HL-60/S4 treated with phorbol 12-myristate 13-acetate at 8.2 ng/mL for 4 days and 3 days (cell line): ENCODE measurements around the gene HAL.
"Not testable (repeated sequence)": the region's sequence is repeated elsewhere in the genome, so short reads cannot be mapped to it uniquely, and the experiment has no call there.

Experiments used
- in situ Hi-C: fragments of 300-500 bp; cut with MboI; formaldehyde crosslinking; loops from 2 replicates; pipeline ENCODE4 v1.15.0; 2022; ENCODE audit warnings: low sequenced_read_pairs

The HAL gene

GRCh38 chr12:95978351-95978750, 17.8 kb downstream of the HAL start:
- in situ Hi-C loops, result no loop called here

GRCh38 chr12:95977764-95978305, 18.3 kb downstream of the HAL start:
- in situ Hi-C loops, result no loop called here

DNA sequence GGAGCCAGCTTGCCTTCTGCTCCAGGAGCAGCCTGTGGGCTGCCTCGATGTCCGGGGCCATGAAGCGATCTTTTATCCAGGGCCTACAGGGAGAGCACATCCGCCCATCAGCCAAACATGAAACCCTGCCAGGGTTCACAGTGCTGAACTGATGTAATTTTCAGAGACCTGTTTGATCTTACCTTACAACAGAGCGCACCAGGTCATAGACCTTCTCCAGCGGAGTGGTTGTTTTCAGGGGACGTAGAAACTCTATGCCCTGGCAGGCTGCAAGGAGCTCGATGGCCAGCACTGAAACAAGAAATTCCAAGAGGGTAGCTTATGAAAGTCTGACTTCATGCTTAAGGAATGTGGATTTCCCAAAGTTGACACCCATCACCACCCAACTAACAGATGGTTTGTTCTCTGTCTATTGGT, 19.7 kb downstream of the HAL start:
- in situ Hi-C loops, result no loop called here

DNA sequence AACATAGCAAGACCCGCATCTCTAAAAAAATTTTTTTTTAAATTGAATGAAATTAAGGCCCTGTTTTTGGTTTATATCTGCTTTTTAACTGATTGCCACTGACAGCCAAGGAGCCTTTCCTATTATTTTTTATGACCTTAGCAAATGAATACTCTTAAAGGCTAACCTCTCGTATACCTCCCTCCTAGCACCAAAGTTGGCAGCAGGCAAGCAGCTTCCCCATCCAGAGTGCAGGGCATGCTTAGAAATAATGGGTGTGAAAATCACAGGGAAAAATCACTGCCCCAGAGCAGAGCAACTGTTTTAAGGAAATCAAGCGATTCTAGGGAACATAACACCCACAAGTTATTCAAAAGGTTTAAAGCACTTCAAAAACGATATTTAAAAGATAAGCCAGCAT, 20.7 kb downstream of the HAL start:
- in situ Hi-C loops, result no loop called here

DNA sequence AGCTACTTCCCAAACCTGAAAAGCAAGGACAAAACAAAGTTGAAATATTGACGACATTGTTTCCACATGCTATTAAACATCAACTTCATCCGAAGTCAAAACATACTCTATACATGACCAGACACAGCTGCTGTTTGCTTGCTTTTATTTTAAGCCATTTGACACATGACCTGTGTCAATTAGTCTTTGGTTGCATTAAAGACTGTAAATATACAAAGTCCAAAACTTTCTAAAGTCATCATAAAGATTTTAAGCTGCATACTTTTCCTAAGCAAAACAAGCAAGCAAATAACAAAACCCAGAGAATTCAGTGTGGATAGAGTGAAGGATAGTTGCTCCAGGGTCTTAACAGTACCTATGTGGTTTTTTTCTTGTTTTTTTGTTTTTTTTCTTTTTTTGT, 21.8 kb downstream of the HAL start:
- in situ Hi-C loops, result no loop called here

DNA sequence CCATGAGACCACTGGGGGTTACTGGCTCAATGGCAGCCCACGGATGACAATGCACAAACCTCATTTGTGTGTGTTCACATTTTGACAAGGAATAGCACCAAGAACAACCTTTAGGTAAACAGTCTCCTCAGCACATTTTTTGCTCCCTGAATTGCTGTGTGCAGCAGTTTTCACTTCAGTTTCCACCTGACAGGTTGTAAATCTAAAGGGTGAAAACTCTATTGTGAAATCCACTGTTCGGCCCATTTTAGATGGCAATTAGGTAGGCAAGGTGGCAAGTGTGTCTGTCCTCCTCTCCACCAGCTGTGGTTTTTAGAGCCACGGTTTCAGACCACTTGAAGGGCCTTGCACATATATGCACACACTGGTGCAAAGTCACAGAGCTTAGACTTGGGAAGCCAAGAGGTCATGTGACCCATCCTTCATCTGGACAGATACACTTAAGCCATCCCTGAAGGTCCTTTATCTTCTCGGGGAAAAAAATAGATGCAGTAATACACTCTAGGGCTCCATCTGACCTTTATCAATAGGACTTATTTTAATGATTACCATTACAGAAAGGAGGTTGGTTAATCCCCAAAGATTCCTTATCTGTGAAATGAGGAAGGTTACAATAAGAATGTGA, 23.2 kb downstream of the HAL start:
- in situ Hi-C loops, result no loop called here

- in situ Hi-C loops, result no loop called here
Observed at GRCh38 chr12:95970905-95971304, 25.2 kb downstream of the HAL start.

DNA sequence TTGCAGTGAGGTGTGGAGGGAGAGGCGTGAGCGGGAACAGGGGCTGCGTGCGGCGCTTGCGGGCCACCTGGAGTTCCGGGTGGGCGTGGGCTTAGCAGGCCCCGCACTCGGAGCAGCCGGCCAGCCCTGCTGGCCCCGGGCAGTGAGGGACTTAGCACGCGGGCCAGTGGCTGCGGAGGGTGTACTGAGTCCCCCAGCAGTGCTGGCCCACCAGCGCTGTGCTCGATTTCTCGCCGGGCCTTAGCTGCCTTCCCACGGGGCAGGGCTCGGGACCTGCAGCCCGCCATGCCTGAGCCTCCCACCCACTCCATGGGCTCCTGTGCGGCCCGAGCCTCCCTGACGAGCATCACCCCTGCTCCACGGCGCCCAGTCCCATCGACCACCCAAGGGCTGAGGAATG, 27.0 kb downstream of the HAL start:
- in situ Hi-C loops, result not testable (repeated sequence)

DNA sequence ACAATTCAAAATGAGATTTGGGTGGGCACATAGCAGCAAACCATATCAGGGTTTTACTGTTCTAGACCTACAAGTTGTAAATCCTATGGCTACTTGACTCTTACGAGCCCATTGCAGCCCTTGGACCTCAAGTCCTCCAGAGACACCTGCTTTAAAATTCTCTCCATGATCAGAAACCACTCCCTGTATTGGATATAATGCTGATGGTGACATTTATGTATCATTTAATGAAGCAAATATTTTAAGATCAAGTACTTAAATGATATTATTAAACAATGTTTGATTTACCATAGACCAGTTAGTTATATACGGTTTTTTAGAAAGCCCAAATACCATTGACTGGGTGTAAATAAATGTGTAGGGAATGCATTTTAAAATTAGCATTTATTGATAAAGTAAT, 28.8 kb downstream of the HAL start:
- in situ Hi-C loops, result no loop called here

GRCh38 chr12:95966287-95966870, 29.8 kb downstream of the HAL start:
- in situ Hi-C loops, result no loop called here

DNA sequence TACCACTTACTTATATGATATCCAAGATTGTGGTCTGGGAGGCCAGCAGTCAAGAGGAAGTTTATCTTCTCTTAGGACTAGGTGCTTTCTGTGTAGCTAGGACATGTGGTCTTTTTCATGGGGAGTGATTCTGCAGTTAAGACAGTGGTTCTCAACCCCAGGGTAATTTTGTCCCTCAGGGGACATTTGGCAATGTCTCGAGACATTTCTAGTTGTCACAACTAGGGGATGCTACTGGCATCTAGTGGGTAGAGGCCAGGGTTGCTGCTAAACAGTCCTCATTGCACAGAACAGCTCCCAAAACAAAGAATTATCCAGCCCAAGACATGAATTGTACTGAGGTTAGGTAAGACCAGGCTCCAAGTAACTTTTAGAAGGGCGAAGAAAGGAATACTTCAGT, 33.0 kb downstream of the HAL start:
- in situ Hi-C loops, result no loop called here

- in situ Hi-C loops, result no loop called here
Observed at GRCh38 chr12:95962222-95962621, 33.9 kb downstream of the HAL start.

GRCh38 chr12:95960241-95960640, 35.9 kb downstream of the HAL start:
- in situ Hi-C loops, result no loop called here

- in situ Hi-C loops, result no loop called here
Observed at GRCh38 chr12:95959107-95959506, 37.0 kb downstream of the HAL start.

GRCh38 chr12:95956557-95957145, 39.5 kb downstream of the HAL start:
- in situ Hi-C loops, result no loop called here

GRCh38 chr12:95955549-95956159, 40.5 kb downstream of the HAL start:
- in situ Hi-C loops, result no loop called here

GRCh38 chr12:95953000-95953399, 43.1 kb downstream of the HAL start:
- in situ Hi-C loops, result no loop called here

DNA sequence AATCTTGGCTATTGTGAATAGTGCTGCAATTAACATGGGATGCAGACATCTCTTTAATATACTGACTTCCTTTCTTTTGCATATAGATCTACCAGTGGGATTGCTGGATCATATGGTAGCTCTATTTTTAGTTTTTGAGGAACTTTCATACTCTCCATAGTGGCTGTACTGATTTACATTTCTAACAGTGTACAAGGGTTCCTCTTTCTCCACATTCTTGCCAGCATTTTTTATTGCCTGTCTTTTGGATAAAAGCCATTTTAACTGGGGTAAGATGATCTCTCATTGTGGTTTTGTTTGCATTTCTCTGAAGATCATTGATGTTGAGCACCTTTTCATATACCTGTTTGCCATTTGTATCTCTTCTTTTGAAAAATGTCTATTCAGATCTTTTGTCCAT, 44.6 kb downstream of the HAL start:
- in situ Hi-C loops, result no loop called here

- in situ Hi-C loops, result no loop called here
Observed at GRCh38 chr12:95949477-95950206, 46.5 kb downstream of the HAL start.

- in situ Hi-C loops, result no loop called here
Observed at GRCh38 chr12:95944108-95944704, 51.9 kb downstream of the HAL start.

- in situ Hi-C loops, result no loop called here
Observed at GRCh38 chr12:95943330-95943842, 52.8 kb downstream of the HAL start, which contains the start of gene AMDHD1. TSS of gene AMDHD1 (plus strand) at chr12:95943331. CDS start at chr12:95943399, 68 bp downstream.
